GM12878 (cell line): ENCODE measurements around the gene STAT5A. TPM values are rescaled to one million over a fixed set of nuclear protein-coding genes. Genes with fewer than 3 reads are reported as not detected.

Source experiments
- ATAC-seq: fragments of 200-7000 bp; cut with Tn5 transposase; 3 replicates; pipeline ENCODE4 v1.9.1; 2020; ENCODE audit warnings: mild to moderate bottlenecking, moderate library complexity
- BruUV-seq: library from RNA; stranded (reverse); fragments of 400-500 nt; replicated peaks from 2 replicates; lab custom pipeline; 2021; lab: Mats Ljungman, UMichigan
- CTCF ChIA-PET: fragments of 300-600 bp; sonication (Branson Sonifier 250); formaldehyde crosslinking; extraction: SDS; loops from one replicate; lab custom pipeline; 2021; ENCODE audit warnings: inconsistent platforms; lab: Yijun Ruan, JAX
- POLR2A ChIA-PET: fragments of 350-600 bp; formaldehyde crosslinking; extraction: SDS; loops from one replicate; lab custom pipeline; 2021; ENCODE audit warnings: inconsistent platforms; lab: Charles Lee
- RAD21 ChIA-PET: fragments of 300-600 bp; sonication (Branson Sonifier 250); formaldehyde crosslinking; loops from one replicate; lab custom pipeline; 2023; ENCODE audit warnings: antibody characterized with exemption; ENCODE audit not compliant: unreplicated experiment; lab: Charles Lee
- SMC1A ChIA-PET: fragments of 300-600 bp; sonication (Branson Sonifier 250); formaldehyde crosslinking; loops from one replicate; lab custom pipeline; 2023; ENCODE audit not compliant: unreplicated experiment, uncharacterized antibody; lab: Charles Lee
- DNase-seq: peaks from one replicate; pipeline ENCODE4 v3.0.0-alpha.2; 2011; ENCODE audit warnings: low read depth, low spot score
- FAIRE-seq: peaks from 3 replicates; lab custom pipeline; 2011; peaks lifted over from hg19 to GRCh38; lab: Jason Lieb, UNC
- H2AFZ ChIP-seq: 2 replicates; pipeline ENCODE4 v1.6.0; 2011; ENCODE audit warnings: low read depth, low read length, control low read depth; ENCODE audit not compliant: control insufficient read depth
- H3K27ac ChIP-seq: 2 replicates; pipeline ENCODE4 v1.5.1; 2011; ENCODE audit warnings: control low read depth; ENCODE audit not compliant: control insufficient read depth, insufficient read depth
- H3K27me3 ChIP-seq, 2 experiments: replicated peaks in 1 of 2; 2 replicates each; pipeline versions ENCODE4 v1.6.0 to v1.6.1; 2011; ENCODE audit warnings: low read length in 1 of 2; ENCODE audit not compliant: control insufficient read depth in 2 of 2, insufficient read depth in 2 of 2
- H3K36me3 ChIP-seq, 2 experiments: 2 replicates each; pipeline ENCODE4 v1.5.1; 2011; ENCODE audit warnings: low read length in 1 of 2; ENCODE audit not compliant: control insufficient read depth in 2 of 2, insufficient read depth in 2 of 2
- H3K4me1 ChIP-seq: 2 replicates; pipeline ENCODE4 v1.6.1; 2011; ENCODE audit warnings: mild to moderate bottlenecking, low read length, moderate library complexity, mixed read lengths; ENCODE audit not compliant: control insufficient read depth, insufficient read depth
- H3K4me2 ChIP-seq: 2 replicates; pipeline ENCODE4 v1.6.0; 2011; ENCODE audit warnings: control low read depth; ENCODE audit not compliant: control insufficient read depth, insufficient read depth
- H3K4me3 ChIP-seq: fragments of 200-600 bp; sonication (generic); 2 replicates; pipeline ENCODE4 v1.5.1; 2016
- H3K79me2 ChIP-seq: 2 replicates; pipeline ENCODE4 v1.6.0; 2011; ENCODE audit warnings: low read length; ENCODE audit not compliant: control insufficient read depth, insufficient read depth
- H3K9ac ChIP-seq: 2 replicates; pipeline ENCODE4 v1.8.0; 2011; ENCODE audit warnings: low read length, control low read depth, mixed read lengths; ENCODE audit not compliant: control insufficient read depth, insufficient read depth
- H3K9me3 ChIP-seq: replicated peaks from 3 replicates; pipeline ENCODE4 v1.5.1; 2011; ENCODE audit warnings: mild to moderate bottlenecking, low read length; ENCODE audit not compliant: control insufficient read depth, insufficient read depth
- H4K20me1 ChIP-seq: 2 replicates; pipeline ENCODE4 v1.6.0; 2011; ENCODE audit not compliant: control insufficient read depth, insufficient read depth
- ATF7 ChIP-seq: fragments of 450-650 bp; IDR thresholded peaks from 2 replicates; pipeline ENCODE4 v1.6.1; 2016; ENCODE audit warnings: low read depth, mild to moderate bottlenecking
- BHLHE40 ChIP-seq, 2 experiments: fragments of 450-650 bp in 1 of 2; IDR thresholded peaks; 2 replicates each; pipeline ENCODE4 v1.6.1; 2011 to 2017; ENCODE audit warnings: low read depth in 2 of 2, borderline replicate concordance in 1 of 2, improper control_type of control experiment in 1 of 2, low read length in 1 of 2, mild to moderate bottlenecking in 1 of 2
- BRCA1 ChIP-seq: IDR thresholded peaks from 2 replicates; pipeline ENCODE4 v1.6.1; 2011; ENCODE audit warnings: low read depth, low read length, improper control_type of control experiment
- FOXM1 ChIP-seq: IDR thresholded peaks from 2 replicates; pipeline ENCODE4 v1.6.1; 2012; ENCODE audit warnings: low read depth, mild to moderate bottlenecking, inconsistent platforms, low read length, moderate library complexity
- IKZF1 ChIP-seq: fragments of 450-650 bp; conservative IDR thresholded peaks from 2 replicates; pipeline ENCODE4 v1.6.1; 2017; ENCODE audit warnings: antibody characterized with exemption, mild to moderate bottlenecking
- KLF5 ChIP-seq: fragments of 450-650 bp; IDR thresholded peaks from 2 replicates; pipeline ENCODE4 v1.6.1; 2014; ENCODE audit warnings: mild to moderate bottlenecking; ENCODE audit not compliant: partially characterized antibody
- MTA3 ChIP-seq: IDR thresholded peaks from 2 replicates; pipeline ENCODE4 v1.6.1; 2012; ENCODE audit warnings: low read length, inconsistent platforms, borderline replicate concordance
- NR2F1 ChIP-seq: fragments of 450-650 bp; conservative IDR thresholded peaks from 2 replicates; pipeline ENCODE4 v1.6.1; 2017; ENCODE audit warnings: mild to moderate bottlenecking
- NRF1 ChIP-seq: conservative IDR thresholded peaks from 2 replicates; pipeline ENCODE4 v1.6.1; 2011; ENCODE audit warnings: mild to moderate bottlenecking, low read depth, low read length, improper control_type of control experiment
- PAX5 ChIP-seq: IDR thresholded peaks from 2 replicates; pipeline ENCODE4 v1.6.1; 2011; ENCODE audit warnings: low read depth, low read length, borderline replicate concordance
- PML ChIP-seq: IDR thresholded peaks from 2 replicates; pipeline ENCODE4 v1.6.1; 2012; ENCODE audit warnings: low read length, inconsistent platforms
- POLR2AphosphoS5 ChIP-seq: IDR thresholded peaks from 2 replicates; pipeline ENCODE4 v1.6.1; 2011; ENCODE audit warnings: mild to moderate bottlenecking, low read length, inconsistent platforms
- SMAD5 ChIP-seq: IDR thresholded peaks from 2 replicates; pipeline ENCODE4 v1.6.1; 2016; ENCODE audit warnings: antibody characterized with exemption, low read depth
- SP1 ChIP-seq: IDR thresholded peaks from one replicate; pipeline ENCODE4 v1.6.1; 2011; ENCODE audit warnings: low read depth, low read length
- SUPT20H ChIP-seq: IDR thresholded peaks from 2 replicates; pipeline ENCODE4 v1.6.1; 2011; ENCODE audit warnings: low read depth, mild to moderate bottlenecking, low read length, moderate library complexity, borderline replicate concordance; ENCODE audit not compliant: control insufficient read depth
- YBX1 ChIP-seq: fragments of 450-650 bp; IDR thresholded peaks from 2 replicates; pipeline ENCODE4 v1.6.1; 2016; ENCODE audit warnings: antibody characterized with exemption
- ZZZ3 ChIP-seq: IDR thresholded peaks from 2 replicates; pipeline ENCODE4 v1.6.1; 2011; ENCODE audit warnings: low read depth; ENCODE audit not compliant: control insufficient read depth, insufficient read length
- WGBS: methylation state at CpG from one replicate; pipeline ENCODE4 v1.1.6; 2016; ENCODE audit warnings: low lambda C conversion rate; ENCODE audit not compliant: insufficient replicate concordance, insufficient coverage; ENCODE audit errors: missing lambda C conversion rate; 5-methylcytosine and 5-hydroxymethylcytosine counted together
- in situ Hi-C: fragments of 300-500 bp; cut with MboI; formaldehyde crosslinking; loops from 9 replicates; pipeline ENCODE4 v1.14.3; 2018; ENCODE audit warnings: mixed read lengths
- intact Hi-C: fragments of 100-400 bp; cut with micrococcal nuclease; formaldehyde crosslinking; loops from one replicate; pipeline ENCODE4 v1.14.2; 2022; ENCODE audit not compliant: unreplicated experiment
- polyA plus RNA-seq, 11 experiments: library from polyadenylated mRNA; depleted of rRNA in 4 of 11; unstranded in 6 of 11; stranded (reverse) in 5 of 11; fragments of >200 nt; fragmentation: Nextera tagmentation in 4 of 11; fragmentation: Illumina TruSeq in 1 of 11; extraction: Ambion mirVana in 4 of 11; extraction: Trizol in 1 of 11; gene quantifications; 1 replicate in 1 of 11; 2 replicates in 10 of 11; pipeline versions ENCODE4 v1.2.1 to v1.2.3, GENCODE V29; 2011 to 2016; ENCODE audit warnings: inconsistent platforms in 2 of 11, missing spikeins in 2 of 11, low read depth in 1 of 11
- total RNA-seq, 4 experiments: library from RNA; depleted of rRNA in 3 of 4; stranded (reverse); fragments of >200 nt in 3 of 4; fragmentation: Illumina TruSeq in 1 of 4; extraction: Trizol in 1 of 4; gene quantifications; 2 replicates each; pipeline versions ENCODE4 v1.2.1 to v1.2.3, GENCODE V29; 2013 to 2021
- TF ChIP-seq, protein P1 (sequence below): IDR thresholded peaks from 2 replicates; pipeline ENCODE4 v1.6.1; 2011; ENCODE audit warnings: borderline replicate concordance, low read depth, mild to moderate bottlenecking, moderate library complexity, mixed read lengths, low read length; ENCODE audit not compliant: insufficient read depth; ENCODE audit errors: extremely low read length
- TF ChIP-seq, protein P2 (sequence below): fragments of 450-650 bp; IDR thresholded peaks from 2 replicates; pipeline ENCODE4 v1.6.1; 2018; ENCODE audit warnings: borderline replicate concordance, mild to moderate bottlenecking; ENCODE audit not compliant: partially characterized antibody
- TF ChIP-seq, protein P3 (sequence below): fragments of 450-650 bp; IDR thresholded peaks from 2 replicates; pipeline ENCODE4 v1.6.1; 2017; ENCODE audit warnings: mild to moderate bottlenecking

STAT5A gene
- total and polyA plus RNA-seq, 10 of the 15 experiments (the other 5 are each of a cell fraction or from before 2014, with no cell fraction given), result 14.8 to 86.4 (median 41.5) TPM

DNA sequence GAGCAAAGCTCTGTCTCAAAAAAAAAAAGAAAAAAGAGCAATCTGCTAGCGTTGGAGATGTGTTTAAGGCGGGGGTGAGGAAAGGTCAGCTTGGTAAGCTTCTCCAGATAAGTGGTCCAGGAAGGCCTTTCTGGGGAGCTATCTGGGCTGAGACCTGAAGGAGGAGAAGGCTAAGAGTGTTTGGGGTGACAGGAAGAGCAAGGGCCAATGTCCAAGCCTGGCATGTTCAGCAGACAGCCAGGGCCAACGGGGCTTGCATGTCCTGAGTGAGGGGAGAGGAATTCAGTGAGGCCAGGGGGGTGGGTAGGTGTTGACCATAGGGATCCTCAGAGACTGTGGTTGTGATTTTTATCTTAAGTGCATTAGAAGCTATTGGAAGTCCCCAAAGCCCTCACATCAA lies 15.4 kb downstream of the STAT5A start:
- H4K20me1 ChIP-seq, result no peaks in the 10 kb centered on the region
- no peak overlapping the region for H3K4me3 ChIP-seq
- no peaks in the 10 kb centered on the region for H3K4me1 ChIP-seq
- no peak overlapping the region for H3K27ac ChIP-seq
- H3K9me3 ChIP-seq, result no peaks in the 10 kb centered on the region
- CTCF ChIA-PET, result interaction anchor here (1.2 to 1.4 kb wide), 2 partner anchors 99 to 183 kb away, joined by 4 read pairs; no protein-coding TSS in a partner anchor
- POLR2A ChIA-PET, result no interaction called here
- H3K79me2 ChIP-seq, result no peaks in the 10 kb centered on the region
- no peak for TF ChIP-seq IKZF1
- TF ChIP-seq BHLHE40 (IDR thresholded peaks at IDR 0.05; ENCODE audit: borderline replicate concordance in 1 of 2, low read depth in 2 of 2, low read length in 1 of 2), result no peak
- no peak for TF ChIP-seq ZZZ3
- no peak for TF ChIP-seq BRCA1
- no peak for TF ChIP-seq NR2F1
- TF ChIP-seq, protein P1, sequence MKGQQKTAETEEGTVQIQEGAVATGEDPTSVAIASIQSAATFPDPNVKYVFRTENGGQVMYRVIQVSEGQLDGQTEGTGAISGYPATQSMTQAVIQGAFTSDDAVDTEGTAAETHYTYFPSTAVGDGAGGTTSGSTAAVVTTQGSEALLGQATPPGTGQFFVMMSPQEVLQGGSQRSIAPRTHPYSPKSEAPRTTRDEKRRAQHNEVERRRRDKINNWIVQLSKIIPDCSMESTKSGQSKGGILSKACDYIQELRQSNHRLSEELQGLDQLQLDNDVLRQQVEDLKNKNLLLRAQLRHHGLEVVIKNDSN, result no peak
- TF ChIP-seq PML, result no peak
- no peak for TF ChIP-seq MTA3
- no peak for TF ChIP-seq SUPT20H
- TF ChIP-seq, protein P2, sequence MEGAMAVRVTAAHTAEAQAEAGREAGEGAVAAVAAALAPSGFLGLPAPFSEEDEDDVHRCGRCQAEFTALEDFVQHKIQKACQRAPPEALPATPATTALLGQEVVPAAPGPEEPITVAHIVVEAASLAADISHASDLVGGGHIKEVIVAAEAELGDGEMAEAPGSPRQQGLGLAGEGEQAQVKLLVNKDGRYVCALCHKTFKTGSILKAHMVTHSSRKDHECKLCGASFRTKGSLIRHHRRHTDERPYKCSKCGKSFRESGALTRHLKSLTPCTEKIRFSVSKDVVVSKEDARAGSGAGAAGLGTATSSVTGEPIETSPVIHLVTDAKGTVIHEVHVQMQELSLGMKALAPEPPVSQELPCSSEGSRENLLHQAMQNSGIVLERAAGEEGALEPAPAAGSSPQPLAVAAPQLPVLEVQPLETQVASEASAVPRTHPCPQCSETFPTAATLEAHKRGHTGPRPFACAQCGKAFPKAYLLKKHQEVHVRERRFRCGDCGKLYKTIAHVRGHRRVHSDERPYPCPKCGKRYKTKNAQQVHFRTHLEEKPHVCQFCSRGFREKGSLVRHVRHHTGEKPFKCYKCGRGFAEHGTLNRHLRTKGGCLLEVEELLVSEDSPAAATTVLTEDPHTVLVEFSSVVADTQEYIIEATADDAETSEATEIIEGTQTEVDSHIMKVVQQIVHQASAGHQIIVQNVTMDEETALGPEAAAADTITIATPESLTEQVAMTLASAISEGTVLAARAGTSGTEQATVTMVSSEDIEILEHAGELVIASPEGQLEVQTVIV, result no peak
- TF ChIP-seq NRF1, result no peak
- TF ChIP-seq SMAD5, result no peak
- no peak for TF ChIP-seq PAX5
- no peak for TF ChIP-seq KLF5
- no peak for TF ChIP-seq YBX1
- TF ChIP-seq, protein P3, sequence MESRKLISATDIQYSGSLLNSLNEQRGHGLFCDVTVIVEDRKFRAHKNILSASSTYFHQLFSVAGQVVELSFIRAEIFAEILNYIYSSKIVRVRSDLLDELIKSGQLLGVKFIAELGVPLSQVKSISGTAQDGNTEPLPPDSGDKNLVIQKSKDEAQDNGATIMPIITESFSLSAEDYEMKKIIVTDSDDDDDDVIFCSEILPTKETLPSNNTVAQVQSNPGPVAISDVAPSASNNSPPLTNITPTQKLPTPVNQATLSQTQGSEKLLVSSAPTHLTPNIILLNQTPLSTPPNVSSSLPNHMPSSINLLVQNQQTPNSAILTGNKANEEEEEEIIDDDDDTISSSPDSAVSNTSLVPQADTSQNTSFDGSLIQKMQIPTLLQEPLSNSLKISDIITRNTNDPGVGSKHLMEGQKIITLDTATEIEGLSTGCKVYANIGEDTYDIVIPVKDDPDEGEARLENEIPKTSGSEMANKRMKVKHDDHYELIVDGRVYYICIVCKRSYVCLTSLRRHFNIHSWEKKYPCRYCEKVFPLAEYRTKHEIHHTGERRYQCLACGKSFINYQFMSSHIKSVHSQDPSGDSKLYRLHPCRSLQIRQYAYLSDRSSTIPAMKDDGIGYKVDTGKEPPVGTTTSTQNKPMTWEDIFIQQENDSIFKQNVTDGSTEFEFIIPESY, result no peak
- TF ChIP-seq FOXM1, result no peak
- TF ChIP-seq ATF7, result no peak
- no peak for TF ChIP-seq POLR2AphosphoS5
- TF ChIP-seq SP1, result no peak
- SMC1A ChIA-PET, result no interaction called here
- no TSS peak for BruUV-seq
- no peak for FAIRE-seq
- H3K27me3 ChIP-seq, result no peaks in the 10 kb centered on the region
- no peak overlapping the region for H2AFZ ChIP-seq
- H3K36me3 ChIP-seq, result peaks cover under 1 to 19% of the 10 kb centered on the region in 2 experiments; a peak in 3 of 4 replicates
- WGBS, result 81% methylated on average over 3 of the region's 3 CpGs
- no peak for ATAC-seq
- intact Hi-C loops, result no loop called here
- H3K9ac ChIP-seq, result no peak overlapping the region
- RAD21 ChIA-PET, result interaction anchor here (0.6 kb wide), 1 partner anchor 112 kb away, joined by 3 read pairs; no protein-coding TSS in a partner anchor
- in situ Hi-C loops, result no loop called here
- DNase-seq, result no peak
- H3K4me2 ChIP-seq, result no peak overlapping the region
